Adipocyte (in vitro differentiated cells): ENCODE measurements around the gene IFI44.

Experiments
- DNase-seq: peaks from one replicate; pipeline ENCODE4 v3.0.0-alpha.2; 2015; ENCODE audit warnings: low read depth
- H3K27me3 ChIP-seq: replicated peaks from 2 replicates; pipeline ENCODE4 v1.7.0; 2013; ENCODE audit warnings: mild to moderate bottlenecking, low read length, moderate library complexity; ENCODE audit not compliant: control insufficient read depth, insufficient read depth
- H3K36me3 ChIP-seq: 2 replicates; pipeline ENCODE4 v1.7.0; 2013; ENCODE audit warnings: low read length, mild to moderate bottlenecking, moderate library complexity; ENCODE audit not compliant: control insufficient read depth, insufficient read depth, severe bottlenecking
- H3K4me1 ChIP-seq: 2 replicates; pipeline ENCODE4 v1.7.0; 2013; ENCODE audit warnings: mild to moderate bottlenecking, low read length, moderate library complexity; ENCODE audit not compliant: control insufficient read depth, insufficient read depth
- H3K4me3 ChIP-seq: 2 replicates; pipeline ENCODE4 v1.7.0; 2013; ENCODE audit warnings: mild to moderate bottlenecking, low read length, moderate library complexity
- H3K9ac ChIP-seq: 2 replicates; pipeline ENCODE4 v1.7.0; 2013; ENCODE audit warnings: mild to moderate bottlenecking, low read length, moderate library complexity
- H3K9me3 ChIP-seq: 2 replicates; pipeline ENCODE4 v1.7.0; 2013; ENCODE audit warnings: mild to moderate bottlenecking, low read length, moderate library complexity; ENCODE audit not compliant: control insufficient read depth

The IFI44 gene

GRCh38 chr1:78620666-78621065 is 29.0 kb upstream of the IFI44 start:
- peak overlapping the region; percentile 73 for H3K9ac ChIP-seq
- H3K27me3 ChIP-seq, result no peaks in the 10 kb centered on the region

GRCh38 chr1:78622548-78622947 is 27.1 kb upstream of the IFI44 start:
- Histone ChIP-seq H3K4me1 (peaks cover 20% of the 10 kb centered on the region), H3K4me3 (no peak overlapping the region), H3K9me3 (no peaks in the 10 kb centered on the region), H3K36me3 (no peaks in the 10 kb centered on the region), H3K27me3 (no peaks in the 10 kb centered on the region), H3K9ac (no peak overlapping the region)
- DNase-seq, result no peak

More at GRCh38 chr1:78620666-78621065, 29.0 kb upstream of the IFI44 start:
- DNase-seq, result no peak
- Histone ChIP-seq H3K9me3 (no peaks in the 10 kb centered on the region), H3K36me3 (no peaks in the 10 kb centered on the region), H3K4me3 (peak overlapping the region; percentile 81), H3K4me1 (peaks cover 20% of the 10 kb centered on the region)

- no peaks in the 10 kb centered on the region for H3K27me3 ChIP-seq
- DNase-seq, result no peak
These were observed 25.6 kb upstream of the IFI44 start for GRCh38 chr1:78624035-78624434.

GRCh38 chr1:78627321-78627720 is 22.3 kb upstream of the IFI44 start:
- Histone ChIP-seq H3K27me3 (no peaks in the 10 kb centered on the region), H3K4me3 (no peak overlapping the region), H3K36me3 (no peaks in the 10 kb centered on the region), H3K9ac (no peak overlapping the region), H3K9me3 (no peaks in the 10 kb centered on the region), H3K4me1 (peaks cover 6% of the 10 kb centered on the region)
- peak; percentile 7 for DNase-seq

More at GRCh38 chr1:78624035-78624434, 25.6 kb upstream of the IFI44 start:
- no peak overlapping the region for H3K4me3 ChIP-seq
- no peak overlapping the region for H3K9ac ChIP-seq
- no peaks in the 10 kb centered on the region for H3K36me3 ChIP-seq
- H3K4me1 ChIP-seq, result peaks cover 20% of the 10 kb centered on the region
- H3K9me3 ChIP-seq, result no peaks in the 10 kb centered on the region

GRCh38 chr1:78630600-78630999 is 19.0 kb upstream of the IFI44 start:
- H3K4me3 ChIP-seq, result no peak overlapping the region
- no peaks in the 10 kb centered on the region for H3K36me3 ChIP-seq
- no peak for DNase-seq
- H3K9ac ChIP-seq, result no peak overlapping the region
- H3K27me3 ChIP-seq, result no peaks in the 10 kb centered on the region
- H3K4me1 ChIP-seq, result peaks cover 6% of the 10 kb centered on the region
- H3K9me3 ChIP-seq, result no peaks in the 10 kb centered on the region

GRCh38 chr1:78633209-78633608 is 16.4 kb upstream of the IFI44 start:
- no peaks in the 10 kb centered on the region for H3K36me3 ChIP-seq
- H3K4me3 ChIP-seq, result no peak overlapping the region
- no peaks in the 10 kb centered on the region for H3K27me3 ChIP-seq
- H3K4me1 ChIP-seq, result peaks cover 6% of the 10 kb centered on the region
- DNase-seq, result no peak
- no peaks in the 10 kb centered on the region for H3K9me3 ChIP-seq
- no peak overlapping the region for H3K9ac ChIP-seq

GRCh38 chr1:78640462-78640861 is 9.2 kb upstream of the IFI44 start:
- H3K4me3 ChIP-seq, result no peak overlapping the region
- H3K4me1 ChIP-seq, result no peaks in the 10 kb centered on the region
- no peak for DNase-seq
- H3K27me3 ChIP-seq, result no peaks in the 10 kb centered on the region
- no peaks in the 10 kb centered on the region for H3K36me3 ChIP-seq
- no peak overlapping the region for H3K9ac ChIP-seq
- no peaks in the 10 kb centered on the region for H3K9me3 ChIP-seq

- H3K9me3 ChIP-seq, result no peaks in the 10 kb centered on the region
These were observed 8.1 kb upstream of the IFI44 start for GRCh38 chr1:78641558-78641957.

GRCh38 chr1:78645723-78646122 is 3.9 kb upstream of the IFI44 start:
- Histone ChIP-seq H3K27me3 (no peaks in the 10 kb centered on the region), H3K9me3 (no peaks in the 10 kb centered on the region), H3K4me1 (peaks cover 6% of the 10 kb centered on the region), H3K4me3 (no peak overlapping the region), H3K36me3 (no peaks in the 10 kb centered on the region), H3K9ac (no peak overlapping the region)
- no peak for DNase-seq

More at GRCh38 chr1:78641558-78641957, 8.1 kb upstream of the IFI44 start:
- DNase-seq, result no peak
- no peak overlapping the region for H3K9ac ChIP-seq
- no peak overlapping the region for H3K4me3 ChIP-seq
- no peaks in the 10 kb centered on the region for H3K4me1 ChIP-seq
- H3K27me3 ChIP-seq, result no peaks in the 10 kb centered on the region
- H3K36me3 ChIP-seq, result no peaks in the 10 kb centered on the region

GRCh38 chr1:78647238-78647637 is 2.4 kb upstream of the IFI44 start:
- DNase-seq, result no peak
- no peak overlapping the region for H3K9ac ChIP-seq
- H3K9me3 ChIP-seq, result no peaks in the 10 kb centered on the region
- no peaks in the 10 kb centered on the region for H3K27me3 ChIP-seq
- H3K4me1 ChIP-seq, result peaks cover 13% of the 10 kb centered on the region
- H3K36me3 ChIP-seq, result no peaks in the 10 kb centered on the region
- no peak overlapping the region for H3K4me3 ChIP-seq

GRCh38 chr1:78650114-78650660 is 556 bp downstream of the IFI44 start:
- peak overlapping the region; percentile 65 for H3K9ac ChIP-seq
- no peaks in the 10 kb centered on the region for H3K9me3 ChIP-seq
- H3K4me3 ChIP-seq, result peak overlapping the region; percentile 80
- H3K4me1 ChIP-seq, result peaks cover 19% of the 10 kb centered on the region
- no peaks in the 10 kb centered on the region for H3K36me3 ChIP-seq
- no peaks in the 10 kb centered on the region for H3K27me3 ChIP-seq
- peak; percentile 13 for DNase-seq

GRCh38 chr1:78651241-78651640 is 1.6 kb downstream of the IFI44 start:
- no peaks in the 10 kb centered on the region for H3K9me3 ChIP-seq
- peak overlapping the region; percentile 65 for H3K9ac ChIP-seq
- peaks cover 10% of the 10 kb centered on the region for H3K36me3 ChIP-seq
- peaks cover 19% of the 10 kb centered on the region for H3K4me1 ChIP-seq
- no peak for DNase-seq
- H3K27me3 ChIP-seq, result no peaks in the 10 kb centered on the region
- H3K4me3 ChIP-seq, result peak overlapping the region; percentile 80
